Smooth muscle cell of the brain vasculature (primary cell): ENCODE results near the gene C9orf50.

Source experiments
- DNase-seq: peaks from one replicate; pipeline ENCODE4 v3.0.0-alpha.2; 2012; ENCODE audit warnings: low read depth, low spot score

C9orf50 gene

DNA sequence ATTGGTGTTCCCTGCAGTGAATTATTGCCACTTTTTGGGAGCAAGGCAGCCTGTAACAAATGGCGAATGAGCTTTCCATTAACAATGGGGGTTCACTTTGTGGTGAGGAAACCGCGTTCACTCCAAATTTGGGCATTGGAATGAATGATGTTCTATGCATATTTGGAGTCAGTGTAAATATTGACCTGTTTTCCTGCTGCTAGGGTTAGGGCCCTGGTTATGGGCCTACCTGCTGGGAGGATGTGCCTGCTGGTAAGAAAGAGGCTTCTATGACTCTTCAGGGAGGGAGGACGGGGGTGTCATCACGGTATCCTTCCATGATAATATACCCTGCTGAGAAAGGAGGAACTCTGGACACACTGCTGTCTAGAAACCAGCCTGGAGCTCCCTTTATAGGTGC is 29.0 kb downstream of the C9orf50 start:
- no peak for DNase-seq

DNA sequence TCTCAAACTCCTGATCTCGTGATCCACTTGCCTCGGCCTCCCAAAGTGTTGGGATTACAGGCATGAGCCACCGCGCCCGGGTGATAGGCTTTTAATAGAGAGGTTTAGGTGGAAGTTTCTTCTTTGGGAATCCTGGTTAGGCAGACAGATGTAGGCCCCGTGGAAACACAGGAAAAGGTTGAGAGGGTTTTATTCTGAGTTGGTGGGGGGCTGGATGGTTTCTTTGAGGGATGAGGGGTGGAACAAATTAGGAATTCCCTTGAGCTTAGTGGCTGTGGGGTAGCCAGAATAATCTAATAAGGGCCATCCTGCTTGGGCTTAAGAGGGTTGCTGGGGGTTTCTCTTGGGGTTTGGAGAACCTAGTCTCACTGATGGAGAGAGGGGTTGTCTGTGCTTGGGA is 30.4 kb downstream of the C9orf50 start:
- DNase-seq, result no peak

DNA sequence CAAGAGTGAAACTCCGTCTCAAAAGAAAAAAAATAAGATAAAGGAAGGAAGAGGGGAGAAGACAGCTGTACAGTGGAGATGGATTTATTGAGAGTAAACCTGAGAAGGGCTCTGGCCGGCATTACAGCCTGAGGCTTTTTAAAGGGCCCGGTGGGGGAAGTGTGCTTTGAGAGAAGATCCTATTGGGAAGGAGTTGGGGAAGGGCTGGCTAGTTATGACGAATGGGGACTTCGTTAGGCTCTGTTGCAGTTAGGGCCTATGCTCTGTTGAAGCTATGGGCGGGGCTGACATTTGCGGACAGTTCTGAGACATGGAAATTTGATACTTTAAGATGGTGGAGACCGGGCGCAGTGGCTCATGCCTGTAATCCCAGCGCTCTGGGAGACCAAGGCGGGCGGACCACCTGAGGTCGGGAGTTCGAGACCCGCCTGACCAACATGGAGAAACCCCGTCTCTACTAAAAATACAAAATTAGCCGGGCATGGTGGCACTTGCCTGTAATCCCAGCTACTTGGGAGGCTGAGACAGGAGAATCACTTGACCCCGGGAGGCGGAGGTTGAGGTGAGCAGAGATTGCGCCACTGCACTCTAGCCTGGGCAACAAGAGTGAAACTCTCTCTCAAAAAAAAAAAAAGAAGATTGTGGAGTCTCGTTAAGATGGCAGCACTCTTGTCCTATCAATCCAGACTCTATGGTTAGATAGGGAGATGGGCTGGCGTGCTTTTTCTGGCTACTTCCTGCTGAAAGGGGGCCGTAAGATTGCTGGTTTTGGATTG is 33.2 kb downstream of the C9orf50 start:
- no peak for DNase-seq

DNA sequence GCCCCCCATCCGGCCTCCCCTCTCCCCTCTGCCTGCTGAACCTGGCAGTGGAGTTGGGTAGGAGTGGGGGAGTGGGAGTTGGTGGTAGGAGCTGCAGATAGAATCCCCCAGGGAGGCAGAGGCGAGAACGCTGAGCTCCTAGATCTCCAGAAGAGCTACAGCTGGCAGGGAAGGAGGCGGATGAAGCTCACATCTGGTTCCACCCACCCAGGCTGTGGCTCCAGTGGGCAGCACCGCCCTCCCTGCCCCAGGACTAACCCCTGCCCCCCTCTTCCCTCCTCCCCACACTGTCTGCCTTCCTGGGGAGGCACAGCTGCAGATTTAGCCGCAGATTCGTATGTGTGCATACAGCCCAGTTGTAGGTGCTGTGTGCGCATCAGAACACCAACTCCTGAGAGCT is 34.2 kb downstream of the C9orf50 start:
- no peak for DNase-seq

DNA sequence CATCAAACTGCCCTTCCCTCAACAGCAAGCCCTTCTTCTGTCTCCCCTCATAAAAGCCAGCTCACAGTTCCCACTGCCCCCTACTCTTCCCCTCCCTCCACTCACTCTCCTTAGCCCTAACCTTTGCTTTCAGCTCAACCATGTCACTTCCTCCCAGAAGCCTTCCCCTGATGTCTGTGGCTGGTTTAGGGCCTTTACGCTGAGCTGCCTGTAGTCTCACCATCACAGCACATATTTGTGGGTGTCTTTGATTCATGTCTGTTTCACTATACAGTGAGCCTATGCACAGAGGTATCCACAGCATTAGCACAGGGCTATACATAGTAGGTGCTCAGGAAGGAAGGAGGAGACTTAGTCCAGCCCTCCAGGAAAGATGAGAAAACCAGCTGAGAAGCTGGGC is 34.7 kb downstream of the C9orf50 start:
- no peak for DNase-seq

DNA sequence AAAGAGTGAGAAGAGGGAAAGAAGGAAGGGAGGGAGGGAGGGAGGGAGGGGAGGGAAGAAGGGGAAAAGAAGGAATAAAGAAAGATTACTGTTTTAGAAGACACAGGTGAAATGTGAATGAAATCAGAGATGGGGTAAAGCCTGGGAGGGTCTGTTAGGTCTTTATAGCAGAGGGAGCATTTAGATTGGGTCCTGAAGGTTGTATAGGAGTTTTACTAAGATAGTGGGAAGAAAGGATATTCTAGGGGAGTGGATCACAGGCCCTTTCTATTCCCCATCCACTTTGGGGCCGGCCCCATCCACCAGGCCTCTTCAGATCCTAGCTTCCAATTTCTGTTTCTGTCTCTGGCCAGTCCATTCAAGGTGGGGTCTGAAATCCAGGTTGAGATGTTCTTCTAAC is 35.5 kb downstream of the C9orf50 start:
- DNase-seq, result no peak

DNA sequence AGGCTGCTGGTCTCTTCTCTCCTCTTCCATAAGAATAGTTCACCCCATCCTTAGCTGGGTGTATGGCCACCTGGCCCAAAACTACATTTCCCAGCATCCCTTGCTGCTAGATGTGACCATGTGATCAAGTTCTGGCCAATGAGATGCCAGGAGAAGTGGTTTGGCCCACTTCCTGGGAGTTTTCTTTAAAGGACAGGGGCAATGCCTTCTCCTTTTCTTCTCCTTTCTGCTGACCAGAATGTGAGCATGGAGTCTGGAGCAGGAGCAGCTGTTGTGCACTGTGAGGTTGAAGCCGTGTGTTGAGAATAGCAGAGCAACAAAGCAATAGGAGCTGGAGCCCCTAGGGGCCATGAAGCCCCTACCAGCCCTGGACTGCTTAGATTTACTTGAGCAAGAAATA is 36.8 kb downstream of the C9orf50 start:
- no peak for DNase-seq

DNA sequence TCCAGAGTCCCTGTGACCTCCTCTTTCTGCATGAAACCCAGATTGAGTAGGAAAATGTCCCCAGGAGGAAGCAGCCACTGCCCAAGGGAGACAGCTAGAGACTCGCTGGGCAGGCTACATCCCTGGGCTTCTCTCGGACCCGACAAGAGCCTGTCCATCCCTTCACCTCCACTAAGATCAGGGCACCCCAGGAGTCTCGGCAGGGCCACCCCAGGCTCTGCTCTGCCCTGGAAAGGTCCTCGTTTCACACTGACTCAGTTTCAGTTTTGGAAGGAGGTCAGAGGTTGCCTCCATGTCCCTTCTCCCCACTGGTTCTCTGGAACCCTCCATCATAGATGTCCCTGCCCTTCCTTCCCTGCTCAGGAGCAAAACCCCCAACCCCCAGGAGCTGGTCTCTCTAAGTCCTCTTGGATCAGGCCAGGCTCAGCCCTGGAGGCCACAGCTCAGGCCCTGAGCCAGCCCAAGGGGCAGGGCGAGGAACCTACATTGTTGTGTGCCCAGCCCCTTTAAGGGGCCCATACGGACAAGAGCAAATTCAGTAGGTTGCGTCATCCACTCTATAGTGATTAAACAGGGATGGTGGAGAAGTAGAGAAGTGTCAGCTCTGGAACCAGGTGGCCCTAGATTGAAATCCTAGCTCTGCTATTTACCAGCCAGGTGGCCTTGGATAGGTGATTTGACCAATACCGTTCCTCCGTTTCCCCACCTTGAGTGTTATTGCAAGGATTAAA is 37.4 kb downstream of the C9orf50 start:
- DNase-seq, result no peak

DNA sequence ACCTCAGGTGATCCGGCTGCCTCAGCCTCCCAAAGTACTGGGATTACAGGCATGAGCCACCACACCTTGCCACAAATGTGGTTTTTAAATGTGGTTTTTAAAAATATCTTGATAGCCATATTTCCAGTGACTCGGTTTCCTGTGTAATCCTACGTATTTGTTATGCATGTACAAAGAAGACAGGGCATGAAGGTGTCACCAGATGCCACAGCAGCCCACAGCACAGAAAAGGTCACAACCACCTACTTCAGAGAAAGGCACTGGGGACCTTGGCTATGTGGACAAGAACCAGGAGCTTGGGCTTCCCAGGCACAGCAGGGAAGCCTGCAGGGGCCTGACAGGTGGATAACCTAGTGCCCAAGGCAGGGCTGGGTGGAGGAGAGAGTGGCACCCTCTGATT is 38.0 kb downstream of the C9orf50 start:
- no peak for DNase-seq

DNA sequence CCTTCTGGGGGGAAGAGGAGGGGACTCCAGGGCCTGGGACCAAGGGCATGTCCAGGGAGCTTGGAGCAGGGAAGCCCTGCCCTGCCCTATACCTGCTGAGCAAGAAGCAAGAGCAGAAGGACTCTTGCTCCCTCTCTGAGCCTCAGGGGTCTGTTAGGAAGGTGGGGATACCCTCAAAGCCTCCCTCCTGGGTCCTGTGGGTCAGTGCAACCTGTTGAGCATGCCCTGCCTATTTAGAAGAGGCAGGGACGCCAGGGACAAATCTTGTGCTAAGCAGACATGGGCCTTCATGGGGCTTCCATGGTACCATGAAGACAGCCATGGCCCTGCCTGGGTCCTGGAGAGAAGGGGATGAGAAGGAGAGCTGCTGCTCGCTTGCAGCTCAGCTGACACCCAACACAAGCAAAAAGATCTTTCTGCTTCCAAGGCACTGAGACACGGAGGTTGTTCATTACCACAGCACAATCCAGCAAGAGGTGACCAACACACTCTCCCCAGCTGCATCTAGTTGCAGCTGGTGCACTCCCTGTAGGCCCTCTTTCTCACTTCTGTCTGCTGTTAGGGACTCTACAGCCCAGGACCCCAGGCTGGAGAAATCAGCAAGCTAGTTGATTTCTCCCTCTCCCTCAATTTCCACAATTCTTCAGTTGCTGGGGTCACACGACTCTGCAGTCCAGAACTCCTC is 39.3 kb downstream of the C9orf50 start:
- DNase-seq, result no peak

DNA sequence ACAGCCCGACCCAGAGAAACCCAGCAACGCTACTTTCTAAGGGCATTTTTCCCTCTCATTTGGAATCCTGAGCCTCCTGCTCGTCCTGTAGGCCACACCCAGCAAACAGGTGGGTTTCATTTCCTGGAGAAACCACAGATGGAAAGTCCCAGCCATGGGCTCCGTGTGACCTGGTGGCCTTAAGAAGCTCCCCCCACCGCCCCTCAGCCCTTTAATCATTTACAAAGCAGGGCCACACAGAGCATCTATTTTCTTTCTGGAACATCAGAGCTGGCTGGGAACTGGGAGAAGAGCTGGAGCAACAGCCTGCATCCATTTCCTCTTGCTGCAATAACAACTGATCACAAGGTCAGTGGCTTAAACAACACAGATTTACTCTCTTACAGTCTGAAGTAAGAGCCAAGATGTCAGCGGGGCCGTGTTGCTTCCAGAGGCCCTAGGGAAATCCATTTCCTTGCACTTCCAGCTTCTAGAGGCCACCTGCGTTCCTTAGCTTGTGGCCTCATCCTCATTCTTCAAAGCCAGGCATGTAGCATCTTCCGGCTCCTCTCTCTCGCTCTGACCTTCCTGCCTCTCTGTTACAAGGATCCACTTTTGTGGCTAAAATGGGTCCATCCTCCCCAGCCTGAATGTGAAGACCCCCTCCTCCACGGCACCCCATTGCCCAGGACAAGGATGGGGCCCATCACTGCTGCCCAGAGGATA is 40.5 kb downstream of the C9orf50 start:
- no peak for DNase-seq

DNA sequence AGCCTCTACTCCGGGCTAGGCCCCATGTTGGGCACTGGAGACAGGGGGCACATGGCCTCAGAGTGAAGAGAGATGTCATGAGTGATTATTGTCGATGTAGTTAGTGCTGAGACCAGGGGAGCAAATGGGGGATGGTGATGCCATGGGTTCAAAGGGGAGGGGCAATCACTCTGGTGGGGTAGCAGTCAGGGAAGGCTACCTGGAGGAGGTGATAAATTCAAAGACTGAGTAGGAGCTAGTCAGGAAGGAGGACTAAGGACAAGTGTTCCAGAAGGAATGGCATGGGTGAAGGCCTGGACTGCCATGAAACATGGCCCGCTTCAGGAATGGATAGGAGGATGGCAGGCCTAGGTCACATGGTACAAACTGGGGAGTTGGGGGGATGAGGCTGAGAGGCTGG is 41.6 kb downstream of the C9orf50 start:
- DNase-seq, result no peak

DNA sequence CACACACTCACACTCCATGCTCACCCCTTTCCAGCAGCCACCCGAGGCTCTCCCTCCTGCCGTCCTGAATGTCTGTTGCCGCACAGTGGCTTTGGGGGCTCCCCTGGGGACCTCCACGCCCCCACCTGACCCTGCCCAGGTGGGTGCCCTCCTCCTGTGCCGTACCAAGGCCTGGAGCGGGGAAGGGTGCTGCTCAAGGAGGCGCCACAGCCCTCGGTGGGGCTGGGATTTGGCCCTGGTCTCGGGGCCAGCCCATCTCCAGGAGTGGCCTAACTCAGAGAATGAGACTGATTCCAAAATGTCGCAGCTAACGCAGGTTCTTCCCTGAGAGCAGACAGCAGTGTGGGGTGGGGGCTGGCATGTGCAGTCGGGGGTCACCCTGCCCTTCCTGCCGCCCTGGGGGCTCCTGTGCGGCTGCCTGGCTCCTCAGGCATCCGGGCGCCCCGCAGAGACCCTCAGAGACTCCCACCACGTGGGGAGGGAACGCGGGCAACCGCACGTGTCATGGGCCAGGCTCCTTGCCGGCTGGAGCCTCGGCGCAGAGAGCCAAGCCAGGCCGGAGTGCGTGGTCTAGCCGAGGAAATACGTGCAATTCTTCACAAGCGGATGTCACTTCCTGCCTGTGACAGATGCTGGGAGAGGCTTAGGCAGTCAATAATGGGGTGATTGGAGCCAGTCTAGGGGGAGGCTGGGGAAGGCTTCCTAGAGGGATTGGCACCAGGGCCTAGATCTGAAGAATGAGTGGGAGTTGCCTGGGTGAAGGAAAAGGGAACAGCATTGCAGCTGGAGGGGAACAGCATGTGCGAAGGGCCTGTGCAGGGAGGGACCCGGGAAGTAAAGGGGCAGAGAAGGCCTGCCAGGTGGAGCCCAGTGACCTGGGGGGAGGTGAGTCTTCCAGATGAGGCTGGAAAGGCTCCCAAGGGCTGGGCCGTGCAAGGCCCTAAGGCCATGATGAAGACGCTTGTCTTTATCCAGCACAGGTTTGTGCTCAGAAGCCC is 44.1 kb downstream of the C9orf50 start:
- no peak for DNase-seq

DNA sequence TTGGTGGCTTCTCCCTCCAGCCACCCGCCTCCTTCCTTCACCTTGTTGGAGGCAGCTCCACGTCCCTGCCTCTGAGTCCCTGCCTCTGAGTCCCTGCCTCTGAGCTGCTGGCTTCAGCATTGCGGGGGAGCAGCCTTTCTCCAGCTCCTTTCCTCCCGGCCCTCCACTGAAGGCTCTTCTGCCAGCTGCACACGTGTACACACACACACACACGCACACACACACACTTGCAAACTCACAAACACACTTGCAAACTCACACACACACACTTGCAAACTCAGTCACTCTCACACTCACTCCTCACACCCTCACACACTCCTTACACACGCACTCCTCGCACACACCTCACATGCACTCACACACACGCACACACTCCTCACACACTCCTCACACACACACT is 45.1 kb downstream of the C9orf50 start:
- no peak for DNase-seq

DNA sequence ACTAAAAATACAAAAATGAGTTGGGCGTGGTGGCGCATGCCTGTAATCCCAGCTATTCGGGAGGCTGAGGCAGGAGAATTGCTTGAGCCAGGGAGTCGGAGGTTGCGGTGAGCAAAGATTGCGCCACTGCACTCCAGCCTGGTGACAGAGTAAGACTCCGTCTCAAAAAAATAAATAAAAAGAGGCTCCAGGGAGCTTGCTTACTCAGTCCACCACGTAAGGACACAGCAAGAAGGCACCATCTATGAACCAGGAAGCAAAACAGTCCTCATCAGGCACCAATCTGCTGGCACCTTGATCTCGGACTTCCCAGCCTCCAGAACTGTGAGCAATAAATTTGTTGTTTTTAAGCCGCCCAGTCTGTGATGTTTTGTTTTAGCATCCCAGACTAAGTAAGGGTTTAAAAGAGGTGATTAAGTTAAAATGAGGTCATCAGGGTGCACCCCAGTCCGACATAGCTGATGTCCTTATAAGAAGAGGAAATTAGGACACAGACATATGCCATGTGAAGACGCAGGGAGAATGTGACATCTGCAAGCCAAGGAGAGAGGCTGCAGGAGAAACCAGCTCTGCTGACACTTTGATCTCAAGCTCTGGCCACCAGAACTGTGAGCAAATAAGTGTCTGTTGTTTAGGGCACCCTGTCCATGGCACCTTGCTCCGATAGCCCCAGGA is 45.9 kb downstream of the C9orf50 start:
- DNase-seq, result no peak

DNA sequence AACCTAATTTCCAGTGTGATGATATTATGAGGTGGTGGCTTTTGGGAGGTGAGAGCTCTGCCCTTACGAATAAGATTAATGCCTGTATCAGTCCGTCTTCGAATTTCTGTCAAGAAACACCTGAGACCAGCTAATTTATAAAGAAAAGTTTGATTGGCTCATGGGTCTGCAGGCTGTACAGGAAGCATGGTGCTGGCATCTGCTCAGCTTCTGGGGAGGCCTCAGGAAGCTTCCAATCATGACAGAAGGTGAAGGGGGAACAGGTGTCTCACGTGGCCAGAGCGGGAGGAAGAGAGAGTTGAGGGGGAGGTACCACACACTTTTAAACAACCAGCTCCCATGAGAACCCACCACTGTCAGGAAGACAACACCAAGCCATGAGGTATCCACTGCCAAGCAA is 46.9 kb downstream of the C9orf50 start:
- DNase-seq, result no peak

DNA sequence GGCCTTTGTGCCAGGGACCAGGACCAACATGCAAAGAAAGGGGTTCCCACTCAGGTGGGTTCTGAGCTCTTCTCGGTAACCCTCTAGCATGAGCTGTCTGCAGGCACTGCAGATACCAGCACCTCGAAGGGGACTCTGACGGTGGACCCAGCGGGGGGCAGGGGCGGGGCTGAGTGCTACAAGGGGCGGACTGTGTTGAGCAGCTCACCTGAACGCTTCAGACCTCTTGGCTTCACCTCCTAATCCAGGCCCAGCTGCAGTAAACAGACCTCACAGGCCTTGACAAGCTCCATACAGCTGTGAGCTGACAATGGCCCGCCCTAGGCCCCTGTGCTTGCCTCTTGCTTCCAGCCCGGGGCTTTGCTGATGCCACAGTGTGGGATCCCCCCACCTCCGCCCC is 48.4 kb downstream of the C9orf50 start:
- DNase-seq, result no peak

DNA sequence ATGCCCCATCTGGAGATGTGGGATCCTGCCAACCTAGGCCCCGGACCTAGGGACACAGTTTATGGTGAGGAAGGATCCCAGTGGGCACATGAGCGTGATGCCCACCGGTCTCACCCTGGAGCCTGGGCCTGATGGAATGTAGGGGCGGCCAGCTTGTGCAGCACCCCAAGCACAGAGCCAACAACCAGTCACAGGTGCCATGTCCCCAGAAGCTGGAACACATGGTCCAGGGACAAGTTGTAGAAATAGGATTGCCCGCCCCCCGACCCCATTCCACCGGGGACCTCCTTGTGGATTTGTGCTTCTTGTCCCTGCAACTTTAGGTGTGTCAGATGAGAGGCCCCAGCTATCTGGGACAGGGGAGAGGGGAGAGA is 48.9 kb downstream of the C9orf50 start:
- DNase-seq, result no peak

DNA sequence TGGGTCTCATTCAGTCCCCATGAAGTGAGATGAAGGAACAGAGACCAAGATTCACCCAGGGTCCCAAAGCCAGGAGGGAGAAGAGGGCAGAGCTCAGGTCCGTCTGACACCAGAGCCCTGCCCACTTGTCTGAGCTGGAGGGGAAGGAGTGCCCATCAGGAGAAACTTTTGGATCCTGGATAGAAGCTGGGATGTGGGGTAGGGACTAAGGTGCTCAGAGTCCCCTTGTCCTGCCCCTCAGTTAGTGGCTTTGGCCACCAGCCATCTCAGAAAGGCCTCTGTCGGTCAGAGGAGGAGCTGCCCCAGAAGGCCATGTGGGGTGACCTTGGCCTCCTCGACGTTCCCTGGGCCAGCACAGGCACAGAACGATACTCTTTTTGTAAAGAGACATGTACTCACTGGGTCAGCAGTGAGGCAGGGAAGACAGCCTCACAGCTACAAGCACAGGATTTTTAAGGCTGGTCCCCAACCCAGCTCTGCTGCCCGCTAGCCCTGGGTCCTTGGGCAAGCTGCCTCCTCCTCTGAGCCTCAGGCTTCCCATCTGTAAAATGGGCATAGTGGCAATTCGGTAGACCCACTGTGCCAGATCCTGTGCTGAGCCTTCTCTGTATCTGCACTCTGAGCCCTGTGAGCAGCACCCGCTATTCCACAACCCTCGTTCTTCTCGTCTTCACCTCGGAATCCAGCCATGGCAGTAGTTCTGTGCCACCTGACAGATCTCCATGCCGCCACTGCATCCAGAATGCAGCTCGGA is 49.4 kb downstream of the C9orf50 start:
- no peak for DNase-seq
